Amniotic epithelial cell (primary cell): ENCODE measurements around the gene GABRG3.

ENCODE experiments used
- DNase-seq: peaks from one replicate; pipeline ENCODE4 v3.0.0-alpha.2; 2010; ENCODE audit warnings: low read depth

The GABRG3 gene

GRCh38 chr15:27101982-27102381, 131.0 kb downstream of the GABRG3 start:
- DNase-seq = no peak

DNA sequence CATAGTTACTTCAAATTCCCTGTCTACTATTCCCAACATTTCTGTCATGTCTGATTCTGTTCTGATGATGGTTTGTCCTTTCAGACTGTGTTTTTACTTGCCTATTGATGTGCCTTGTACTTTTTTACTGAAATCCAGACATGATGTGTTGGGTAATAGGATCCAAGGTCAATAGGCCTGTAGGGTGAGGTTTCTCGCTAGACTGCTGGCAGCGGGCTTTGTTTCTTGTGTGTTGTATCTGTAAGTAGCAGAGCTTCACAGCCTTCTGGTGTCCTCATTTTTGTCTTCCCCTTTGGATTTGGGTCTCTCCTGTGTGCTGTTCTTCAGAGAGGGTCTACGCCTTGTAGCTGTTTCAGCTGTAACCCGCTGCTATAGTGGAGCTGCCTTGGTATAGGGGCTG, 140.3 kb downstream of the GABRG3 start:
- no peak for DNase-seq

DNA sequence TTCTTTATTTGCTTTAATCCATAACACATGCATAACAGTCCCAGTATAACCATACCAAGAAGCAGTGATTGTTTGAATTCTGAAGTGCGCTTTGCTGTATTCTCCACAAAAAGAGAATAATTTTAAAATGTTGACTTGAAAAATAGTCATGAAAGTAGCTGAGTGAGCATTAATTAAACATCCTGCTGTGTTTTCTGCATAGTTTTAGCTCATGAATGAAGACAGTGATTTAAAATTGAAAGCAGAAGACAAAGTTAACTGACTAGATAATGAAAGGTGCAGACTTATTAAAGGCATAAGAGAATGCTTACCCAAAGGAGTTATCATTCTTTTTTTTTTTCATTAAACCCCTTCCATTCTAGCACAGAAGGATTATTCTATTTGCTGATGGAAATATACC, 143.5 kb downstream of the GABRG3 start:
- DNase-seq = no peak

DNA sequence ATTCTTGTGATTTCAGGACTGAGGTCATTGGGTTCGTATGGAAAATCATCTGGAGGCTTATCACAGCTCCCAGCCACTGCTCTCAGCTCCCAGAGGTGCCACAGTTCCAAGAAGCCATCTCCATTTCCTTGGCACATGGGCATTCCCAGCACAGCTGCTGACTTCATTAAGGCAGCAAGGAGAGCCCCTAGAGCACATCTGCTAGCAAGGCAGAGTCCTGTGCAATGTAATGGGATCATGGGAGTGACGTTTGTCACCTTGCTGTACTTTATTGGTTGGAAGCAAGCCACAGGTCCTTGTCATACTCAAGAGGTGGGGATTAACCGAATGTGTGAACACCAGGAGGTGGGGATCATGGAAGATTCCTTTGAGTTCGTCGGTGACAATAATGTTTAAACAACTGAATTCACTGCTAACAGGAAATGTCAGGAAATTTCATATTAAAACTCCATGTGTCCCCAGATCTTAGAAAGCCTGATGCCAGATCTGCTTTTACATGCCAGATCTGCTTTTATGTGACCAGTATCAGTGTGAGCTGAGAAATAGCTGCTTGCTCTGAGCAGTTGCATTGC, 148.8 kb downstream of the GABRG3 start:
- DNase-seq = no peak

- no peak for DNase-seq
Measured at GRCh38 chr15:27121672-27122071, 150.7 kb downstream of the GABRG3 start.

GRCh38 chr15:27123291-27123690, 152.3 kb downstream of the GABRG3 start:
- DNase-seq = no peak

DNA sequence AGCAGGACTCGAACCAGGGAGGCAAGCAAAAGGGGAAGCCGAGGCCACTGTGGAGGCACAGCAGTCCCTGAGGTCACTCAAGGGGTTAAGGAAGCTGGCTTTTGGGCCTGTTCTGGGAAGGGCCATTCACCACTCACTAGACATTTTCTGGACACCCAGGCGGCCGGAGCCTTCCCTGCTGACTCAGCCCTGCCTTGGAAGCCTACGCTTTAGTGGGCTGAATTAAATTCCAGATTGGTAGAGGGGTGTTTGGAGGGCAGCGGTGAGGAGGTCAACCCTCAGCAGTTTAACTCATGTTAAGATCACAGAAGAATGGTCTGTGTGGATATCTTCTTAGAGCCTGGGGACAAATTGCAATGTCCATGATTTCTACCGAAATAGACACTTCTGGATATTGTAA, 152.8 kb downstream of the GABRG3 start:
- DNase-seq = no peak

DNA sequence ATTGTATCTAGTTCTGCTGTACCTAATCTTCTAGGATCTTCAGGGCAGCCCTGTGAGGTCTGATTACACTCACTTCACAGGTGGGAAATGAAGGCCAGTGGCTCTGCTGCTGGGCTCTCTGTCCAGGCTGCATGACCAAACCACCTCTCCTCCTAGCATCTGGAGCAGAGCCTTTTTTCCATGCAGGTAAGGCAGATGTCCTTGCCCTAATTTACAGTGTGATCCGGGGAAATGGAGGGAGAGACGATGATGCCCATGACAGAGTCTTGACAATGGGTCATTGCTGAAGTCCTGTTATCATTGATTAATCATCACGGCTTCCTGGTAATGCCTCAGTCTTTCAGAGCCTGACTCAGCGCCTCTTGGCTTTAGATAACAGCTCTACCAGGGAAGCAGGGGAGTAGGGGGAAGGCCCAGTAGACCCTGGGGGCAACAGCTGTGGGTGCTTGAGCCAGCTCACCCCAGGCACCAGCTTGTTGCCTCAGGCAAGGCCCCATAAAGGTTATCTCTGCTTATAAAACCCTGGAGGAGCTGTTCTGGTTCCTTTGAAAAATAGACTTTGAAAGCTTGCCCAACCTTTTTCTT, 153.4 kb downstream of the GABRG3 start:
- no peak for DNase-seq

GRCh38 chr15:27125185-27125584, 154.2 kb downstream of the GABRG3 start:
- DNase-seq = no peak

GRCh38 chr15:27126449-27126848, 155.5 kb downstream of the GABRG3 start:
- DNase-seq = no peak

DNA sequence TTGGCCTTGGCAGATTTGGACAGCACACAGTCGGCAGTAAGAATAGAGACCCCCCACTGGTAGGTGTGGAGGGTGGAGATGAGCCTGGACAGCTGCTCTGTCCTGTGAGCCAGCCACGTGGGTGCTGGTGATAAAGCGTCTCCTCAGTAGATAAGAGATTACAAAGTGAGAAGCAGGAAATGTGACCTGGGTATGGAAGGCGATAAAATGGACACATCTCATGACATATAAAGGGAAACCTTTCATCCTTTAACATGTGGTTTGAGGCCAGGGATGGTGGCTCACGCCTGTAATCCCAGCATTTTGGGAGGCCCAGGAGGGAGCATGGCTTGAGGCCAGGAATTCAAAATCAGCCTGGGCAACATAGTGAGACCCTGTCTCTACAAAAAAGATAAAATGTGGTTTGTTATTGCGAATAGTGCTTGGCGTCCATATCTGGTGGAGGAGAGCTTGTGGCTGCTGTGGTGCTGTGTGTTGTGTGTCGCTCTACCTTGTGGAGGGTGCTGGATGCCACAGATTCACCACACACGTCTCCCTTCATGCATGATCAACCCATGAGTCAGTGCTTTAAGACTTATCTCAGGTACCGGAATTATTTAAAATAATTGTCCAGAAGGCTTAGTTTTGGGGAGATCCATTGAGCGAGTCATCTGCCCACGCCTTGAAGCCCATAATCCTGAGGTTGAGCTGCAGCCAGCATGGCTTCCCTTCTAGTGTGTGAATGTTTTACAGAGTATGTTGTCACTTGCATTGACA, 157.0 kb downstream of the GABRG3 start:
- no peak for DNase-seq

- no peak for DNase-seq
Measured at GRCh38 chr15:27133249-27133648, 162.3 kb downstream of the GABRG3 start.

DNA sequence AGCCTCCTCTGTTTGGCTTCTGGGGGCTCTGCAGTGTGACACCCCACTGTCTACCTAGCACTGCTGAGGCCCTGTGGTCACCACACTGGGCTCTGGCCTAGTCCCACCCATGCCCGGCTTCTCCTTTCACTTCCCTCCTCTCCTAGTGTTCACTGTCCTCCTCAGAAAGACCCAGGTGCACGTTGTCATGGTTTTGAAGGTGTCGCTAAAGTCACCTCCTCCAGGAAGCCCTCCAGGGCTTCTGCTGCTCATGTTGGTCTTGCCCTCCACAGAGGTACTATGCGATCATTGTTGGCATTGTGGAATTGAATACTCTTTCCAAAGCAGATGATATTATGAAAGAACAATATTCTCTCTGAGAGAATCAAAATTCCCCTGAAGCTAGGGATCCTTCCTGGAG, 163.5 kb downstream of the GABRG3 start:
- DNase-seq = no peak

DNA sequence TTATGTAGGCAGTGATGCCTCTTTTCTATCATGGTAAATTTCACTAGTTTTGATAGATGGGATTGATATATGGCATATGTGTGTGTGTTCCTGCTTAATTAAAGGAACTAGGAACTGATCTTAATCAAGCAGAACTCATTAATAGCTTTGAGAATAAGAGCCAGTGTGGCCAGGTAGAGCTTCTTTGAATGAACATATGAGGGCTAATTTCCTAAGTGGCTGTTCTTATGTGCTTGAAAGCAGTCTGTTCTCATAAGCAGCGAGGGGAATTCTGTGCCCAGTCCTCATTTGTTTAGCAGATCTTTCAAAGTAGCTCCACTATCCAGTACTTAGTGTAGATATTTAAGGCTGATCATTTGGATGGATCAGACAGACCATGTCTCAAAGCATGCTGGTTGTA, 164.2 kb downstream of the GABRG3 start:
- DNase-seq = no peak

GRCh38 chr15:27137127-27137526, 166.1 kb downstream of the GABRG3 start:
- no peak for DNase-seq

DNA sequence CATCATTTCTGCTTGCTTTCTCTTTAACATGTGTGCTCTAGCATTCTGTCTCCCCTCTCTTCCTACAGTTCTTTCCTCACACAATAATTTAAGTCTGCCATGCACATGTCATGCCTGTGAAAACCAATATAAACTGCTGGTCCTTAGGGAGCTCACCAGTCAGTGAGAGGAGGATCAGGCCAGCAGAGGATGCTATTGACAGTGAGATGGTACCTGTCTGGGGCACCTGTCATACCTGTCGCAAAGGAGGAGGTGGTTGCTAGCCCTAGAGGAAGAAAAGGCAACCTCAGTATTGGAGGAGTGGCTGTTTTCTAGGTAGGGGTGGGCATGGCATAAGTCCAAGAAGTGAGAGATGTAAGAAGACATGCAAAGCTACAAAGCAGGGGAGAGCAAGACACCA, 194.6 kb downstream of the GABRG3 start:
- no peak for DNase-seq

GRCh38 chr15:27166917-27167316, 195.9 kb downstream of the GABRG3 start:
- no peak for DNase-seq

- no peak for DNase-seq
Measured at GRCh38 chr15:27167738-27168137, 196.8 kb downstream of the GABRG3 start.

DNA sequence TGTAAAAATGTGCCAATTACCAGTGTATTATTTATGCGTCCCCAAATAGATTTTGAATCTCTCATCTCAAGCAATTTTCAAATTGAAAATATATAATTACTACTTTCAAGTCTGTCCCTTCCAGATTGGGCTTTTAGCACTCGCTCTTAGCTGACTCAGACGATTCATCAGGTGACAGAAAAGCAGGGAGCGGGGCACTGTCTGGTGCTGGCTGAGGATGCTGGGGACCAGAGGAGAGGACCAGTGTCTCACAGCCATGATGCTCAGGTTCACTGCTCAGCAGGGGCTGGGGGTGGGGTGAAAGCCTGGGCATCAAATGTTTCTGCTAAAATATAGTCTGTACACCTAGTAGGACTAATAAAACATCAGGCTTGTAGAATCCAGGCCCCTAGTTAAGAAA, 199.9 kb downstream of the GABRG3 start:
- DNase-seq = no peak

DNA sequence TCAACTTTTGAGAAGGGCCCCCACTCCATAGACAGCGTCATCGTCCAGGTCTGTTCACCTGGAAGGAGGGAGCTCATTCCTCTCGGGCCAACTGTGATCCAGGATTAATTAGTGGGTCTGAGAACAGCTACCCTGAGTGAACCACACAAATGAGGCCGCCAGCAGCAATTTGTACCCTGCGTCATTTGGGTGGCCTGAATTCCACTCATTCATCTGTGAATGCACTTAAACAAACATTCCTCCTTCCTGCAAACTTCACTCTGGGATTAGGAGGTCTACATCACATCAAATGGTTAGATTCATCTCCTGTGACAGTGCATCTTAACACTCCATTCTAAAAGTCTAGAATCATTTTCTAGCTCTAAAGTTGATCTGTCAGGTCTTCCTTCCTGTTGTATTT, 201.8 kb downstream of the GABRG3 start:
- DNase-seq = no peak

- no peak for DNase-seq
Measured at GRCh38 chr15:27175472-27176153, 204.6 kb downstream of the GABRG3 start.

- DNase-seq = no peak
Measured at GRCh38 chr15:27176785-27177406, 205.9 kb downstream of the GABRG3 start.

GRCh38 chr15:27179789-27180188, 208.8 kb downstream of the GABRG3 start:
- DNase-seq = no peak
